T-helper 1 cell treated with Interleukin-12 subunit alpha and Interleukin-12 subunit beta and Interleukin-4 antibody, amounts not matched to agents 30 μg/mL and 1 μg/mL, for 36 hours (primary cell): ENCODE measurements around the gene AFG1L.

ENCODE experiments used
- H3K27ac Mint-ChIP-seq: one replicate; pipeline ENCODE4 v1.8.0; 2021; ENCODE audit warnings: mild to moderate bottlenecking, mixed read lengths
- H3K27me3 Mint-ChIP-seq: one replicate; pipeline ENCODE4 v1.8.0; 2021; ENCODE audit warnings: low read depth, mixed read lengths
- H3K36me3 Mint-ChIP-seq: one replicate; pipeline ENCODE4 v1.8.0; 2021; ENCODE audit warnings: low read depth, mixed read lengths
- H3K4me1 Mint-ChIP-seq: one replicate; pipeline ENCODE4 v1.8.0; 2021; ENCODE audit warnings: low read depth, mixed read lengths
- H3K4me3 Mint-ChIP-seq: one replicate; pipeline ENCODE4 v1.8.0; 2021; ENCODE audit warnings: mild to moderate bottlenecking, moderate library complexity, mixed read lengths
- H3K9me3 Mint-ChIP-seq: one replicate; pipeline ENCODE4 v1.8.0; 2021; ENCODE audit warnings: mixed read lengths

Gene AFG1L

DNA sequence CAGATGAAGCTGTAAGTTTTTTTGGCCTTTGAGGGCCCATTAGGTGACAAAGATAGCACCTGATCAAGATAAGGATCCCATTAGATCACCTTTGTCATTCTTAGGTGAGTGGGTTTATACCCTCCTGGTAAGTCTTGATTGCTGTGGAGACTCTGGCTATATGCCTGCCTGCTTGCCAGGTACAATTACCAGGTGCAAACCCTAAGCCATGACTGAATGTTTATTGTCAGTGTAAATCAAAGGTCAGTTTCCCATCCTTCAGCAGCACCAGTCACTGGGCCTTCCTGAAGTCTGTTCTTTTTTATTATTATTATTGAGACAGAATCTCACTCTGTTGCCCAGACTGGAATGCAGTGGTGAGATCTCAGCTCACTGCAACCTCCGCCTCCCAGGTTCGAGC, 159.5 kb downstream of the AFG1L start:
- Mint-ChIP-seq H3K4me3 (no peak overlapping the region), H3K27ac (no peak overlapping the region), H3K36me3 (no peaks in the 10 kb centered on the region), H3K4me1 (no peaks in the 10 kb centered on the region), H3K27me3 (peaks cover 50% of the 10 kb centered on the region), H3K9me3 (no peaks in the 10 kb centered on the region)

DNA sequence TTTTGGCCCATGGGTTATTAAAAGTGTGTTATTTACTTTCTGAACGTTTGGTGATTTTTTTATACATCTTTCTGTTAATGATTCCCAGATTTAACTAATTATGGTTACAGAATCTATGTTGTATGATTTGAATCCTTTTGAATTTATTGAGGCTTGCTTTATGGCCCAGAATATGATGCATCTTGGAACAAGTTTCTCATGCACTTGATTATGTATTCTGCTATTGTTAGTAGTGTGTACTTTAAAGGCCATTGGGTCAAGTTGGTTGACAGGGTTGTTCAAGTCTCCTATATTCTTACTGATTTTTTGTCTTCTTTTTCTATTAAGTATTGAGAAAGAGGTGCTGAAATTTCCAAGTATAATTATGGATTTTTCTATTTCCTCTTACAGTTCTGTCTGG, 160.8 kb downstream of the AFG1L start:
- H3K36me3 Mint-ChIP-seq = no peaks in the 10 kb centered on the region

DNA sequence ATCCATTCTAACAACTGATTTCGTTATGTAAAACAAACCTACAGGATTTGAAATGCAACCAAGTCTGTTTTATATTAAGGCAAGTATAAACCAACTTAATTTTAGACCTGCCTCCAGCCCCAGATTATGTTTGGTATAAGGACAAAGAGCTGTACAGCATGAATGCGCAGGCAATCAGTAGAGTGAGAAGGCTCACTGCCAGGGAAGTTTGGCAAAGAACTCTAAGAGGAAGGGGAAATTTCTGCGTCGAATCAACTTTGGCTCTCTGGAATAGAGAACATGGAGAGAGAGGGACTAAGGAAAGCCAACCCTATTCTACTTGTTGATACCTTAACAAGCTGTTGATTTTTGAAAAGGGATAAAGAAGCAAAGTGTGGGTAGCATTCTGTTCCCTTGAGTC, 168.9 kb downstream of the AFG1L start:
- Mint-ChIP-seq H3K9me3 (no peaks in the 10 kb centered on the region), H3K4me3 (no peak overlapping the region), H3K4me1 (no peaks in the 10 kb centered on the region), H3K27ac (no peak overlapping the region), H3K27me3 (peaks cover 45% of the 10 kb centered on the region), H3K36me3 (no peaks in the 10 kb centered on the region)

More for the DNA sequence above, 160.8 kb downstream of the AFG1L start:
- no peaks in the 10 kb centered on the region for H3K9me3 Mint-ChIP-seq
- H3K27ac Mint-ChIP-seq = no peak overlapping the region
- H3K4me1 Mint-ChIP-seq = no peaks in the 10 kb centered on the region
- H3K27me3 Mint-ChIP-seq = peaks cover 55% of the 10 kb centered on the region
- H3K4me3 Mint-ChIP-seq = no peak overlapping the region

DNA sequence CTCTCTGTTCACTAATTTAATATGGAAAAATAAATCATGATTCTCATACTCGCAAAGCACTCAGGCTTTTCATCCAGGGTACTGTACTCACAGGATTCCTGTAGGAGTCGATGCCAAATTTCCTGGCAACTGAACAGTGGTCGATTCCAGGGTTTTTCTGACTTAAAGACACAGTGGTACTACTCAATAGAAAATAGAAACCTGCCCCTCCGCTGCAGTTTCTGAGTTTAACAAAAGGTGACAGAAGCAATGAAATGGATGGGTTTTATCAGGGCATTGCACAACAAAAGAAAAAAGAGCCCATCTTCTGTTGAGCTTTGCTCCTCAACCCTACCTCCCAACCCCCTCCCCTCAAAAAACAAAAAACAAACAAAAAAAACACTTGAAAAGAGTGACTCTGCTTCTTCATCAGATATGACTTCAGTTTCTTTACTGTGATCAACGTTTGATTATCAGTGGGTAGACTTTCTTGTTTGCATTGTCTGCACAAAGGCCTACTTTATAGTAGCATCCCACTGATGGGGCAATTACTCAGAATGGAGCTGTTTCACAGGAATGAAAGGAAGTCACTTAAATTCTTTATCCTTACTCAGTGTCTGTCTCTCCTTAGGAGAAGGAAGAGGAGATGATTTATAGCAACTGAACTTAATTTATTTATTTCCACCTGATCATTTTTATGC, 169.7 kb downstream of the AFG1L start:
- Mint-ChIP-seq H3K27ac (no peak overlapping the region), H3K4me1 (no peaks in the 10 kb centered on the region), H3K36me3 (no peaks in the 10 kb centered on the region), H3K27me3 (peaks cover 44% of the 10 kb centered on the region), H3K9me3 (no peaks in the 10 kb centered on the region), H3K4me3 (no peak overlapping the region)

DNA sequence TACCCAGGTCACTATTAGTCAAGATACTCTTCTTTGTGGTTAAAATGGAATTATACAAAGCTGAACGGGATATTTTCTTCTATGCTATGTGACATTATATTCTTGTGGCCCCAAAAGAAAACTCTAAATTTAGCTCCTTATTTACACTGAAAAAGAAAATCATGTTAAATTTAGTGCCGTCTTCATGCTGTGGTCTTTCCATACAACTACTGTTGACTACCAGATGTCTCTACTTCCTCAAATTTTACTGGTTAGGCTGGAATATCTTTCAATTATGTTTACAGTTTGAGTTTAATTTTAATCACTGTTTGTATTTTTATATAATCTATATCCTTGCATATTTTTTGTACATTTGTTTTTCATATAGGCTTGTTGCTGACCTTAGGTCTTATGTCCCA, 170.2 kb downstream of the AFG1L start:
- H3K27ac Mint-ChIP-seq = no peak overlapping the region
- no peaks in the 10 kb centered on the region for H3K9me3 Mint-ChIP-seq
- no peak overlapping the region for H3K4me3 Mint-ChIP-seq
- no peaks in the 10 kb centered on the region for H3K36me3 Mint-ChIP-seq
- no peaks in the 10 kb centered on the region for H3K4me1 Mint-ChIP-seq
- peaks cover 46% of the 10 kb centered on the region for H3K27me3 Mint-ChIP-seq

DNA sequence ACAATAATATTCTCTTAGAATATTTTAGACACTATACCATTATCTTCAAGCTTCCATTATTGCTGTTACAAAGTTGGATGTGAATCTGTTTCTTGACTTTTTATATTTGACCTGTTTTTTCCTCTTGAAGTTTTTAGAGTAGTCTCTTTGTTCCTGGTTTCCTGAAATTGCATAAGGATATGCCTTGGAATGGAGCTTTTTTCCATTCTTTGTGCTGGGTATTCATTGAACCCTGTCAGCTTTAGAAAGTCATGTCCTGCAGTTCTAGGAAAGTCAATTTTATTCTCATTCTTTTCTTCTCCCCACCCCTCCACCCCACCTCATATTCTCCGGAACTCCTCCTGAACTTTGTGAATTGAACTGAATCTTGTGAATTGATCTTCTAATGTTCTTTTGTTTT, 173.5 kb downstream of the AFG1L start:
- Mint-ChIP-seq H3K27me3 (peaks cover 53% of the 10 kb centered on the region), H3K27ac (no peak overlapping the region), H3K4me1 (no peaks in the 10 kb centered on the region), H3K36me3 (no peaks in the 10 kb centered on the region), H3K4me3 (no peak overlapping the region), H3K9me3 (no peaks in the 10 kb centered on the region)

DNA sequence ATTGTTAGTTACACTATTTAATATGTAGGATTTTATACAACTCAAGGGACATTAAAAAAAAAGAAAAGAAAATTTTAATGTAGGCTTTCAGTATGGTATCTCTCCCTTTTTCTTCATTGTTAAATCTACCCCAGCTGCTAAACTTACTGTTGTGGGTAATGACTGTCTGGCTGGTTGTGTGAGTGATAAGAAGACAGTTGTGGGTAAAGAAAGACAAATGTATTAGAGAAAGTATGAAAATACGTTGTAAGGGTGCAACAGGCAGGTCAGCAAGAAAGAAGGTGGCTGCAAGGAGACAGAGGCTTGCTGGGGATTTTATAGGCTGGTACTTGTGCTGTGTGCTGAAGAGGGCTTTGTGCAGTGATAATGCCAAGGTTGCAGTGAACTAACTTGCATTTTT, 174.5 kb downstream of the AFG1L start:
- Mint-ChIP-seq H3K9me3 (no peaks in the 10 kb centered on the region), H3K27me3 (peaks cover 48% of the 10 kb centered on the region), H3K36me3 (no peaks in the 10 kb centered on the region), H3K27ac (no peak overlapping the region), H3K4me1 (no peaks in the 10 kb centered on the region), H3K4me3 (no peak overlapping the region)

DNA sequence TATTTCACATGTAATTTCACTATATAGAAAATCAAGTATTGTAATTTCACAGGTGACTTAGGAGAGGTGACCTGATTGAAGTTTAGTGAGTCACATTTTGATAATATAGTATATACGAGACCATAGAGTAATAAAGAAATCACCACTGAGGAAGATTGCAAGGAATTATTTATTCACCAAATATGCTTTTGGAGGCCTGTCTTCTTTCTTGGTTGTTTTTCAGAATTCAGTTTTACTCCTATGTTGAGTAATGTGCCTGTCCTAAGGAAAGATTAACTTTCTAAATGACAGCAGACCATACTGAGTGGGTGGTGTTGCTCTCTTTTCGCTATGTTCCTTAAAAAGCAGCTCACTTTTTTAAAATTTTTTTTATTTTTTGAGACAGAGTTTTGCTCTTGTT, 178.3 kb downstream of the AFG1L start:
- H3K9me3 Mint-ChIP-seq = no peaks in the 10 kb centered on the region
- no peaks in the 10 kb centered on the region for H3K36me3 Mint-ChIP-seq
- H3K27ac Mint-ChIP-seq = no peak overlapping the region
- H3K4me1 Mint-ChIP-seq = no peaks in the 10 kb centered on the region
- H3K4me3 Mint-ChIP-seq = no peak overlapping the region
- H3K27me3 Mint-ChIP-seq = peaks cover 40% of the 10 kb centered on the region

DNA sequence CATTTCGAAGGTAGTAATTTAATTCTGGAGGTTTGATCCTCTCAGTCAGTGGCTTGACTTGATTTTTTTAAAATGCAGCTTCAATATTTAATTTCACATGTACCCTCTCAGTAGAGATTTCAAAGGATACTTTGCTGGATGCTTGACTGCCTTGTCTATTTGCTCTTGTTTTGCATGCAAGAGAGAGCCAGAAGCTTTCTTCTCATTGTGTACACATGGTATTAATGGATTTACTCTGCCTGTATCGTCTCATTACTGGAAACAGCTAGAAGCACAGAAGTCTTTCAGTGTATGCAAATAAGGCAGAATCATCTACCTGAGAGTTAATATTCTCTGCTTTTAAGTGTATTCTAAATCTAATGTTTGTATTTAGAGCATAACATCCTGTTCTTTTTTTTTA, 181.5 kb downstream of the AFG1L start:
- H3K4me1 Mint-ChIP-seq = no peaks in the 10 kb centered on the region
- no peak overlapping the region for H3K27ac Mint-ChIP-seq
- H3K4me3 Mint-ChIP-seq = no peak overlapping the region
- H3K9me3 Mint-ChIP-seq = no peaks in the 10 kb centered on the region
- H3K27me3 Mint-ChIP-seq = peaks cover 12% of the 10 kb centered on the region
- no peaks in the 10 kb centered on the region for H3K36me3 Mint-ChIP-seq

DNA sequence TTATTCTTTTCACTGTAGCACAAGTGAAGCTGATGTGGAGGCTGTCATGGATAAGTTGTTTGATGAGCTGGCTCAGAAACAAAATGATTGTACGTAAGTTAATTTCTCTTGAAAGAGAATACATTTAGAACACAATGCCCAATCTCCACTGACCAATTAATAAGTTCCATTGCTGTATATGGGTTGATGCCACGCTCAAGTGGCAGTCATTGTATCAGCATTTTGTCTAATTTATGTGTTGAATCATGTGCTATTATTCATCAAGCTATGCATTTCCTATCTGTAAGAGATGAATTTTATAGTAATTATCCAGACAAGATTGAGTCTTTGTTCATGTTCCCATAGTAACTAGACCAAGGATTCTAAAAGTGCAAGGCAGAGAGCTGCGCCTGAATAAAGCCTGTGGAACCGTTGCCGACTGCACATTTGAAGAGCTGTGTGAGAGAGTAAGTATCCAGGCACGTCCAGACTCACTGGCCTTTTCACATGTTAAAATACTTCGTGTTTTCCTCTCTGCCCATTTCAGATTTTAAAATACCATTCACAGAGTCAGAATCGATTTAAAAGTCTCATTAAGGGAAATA, 182.1 kb downstream of the AFG1L start:
- H3K4me1 Mint-ChIP-seq = no peaks in the 10 kb centered on the region
- no peaks in the 10 kb centered on the region for H3K36me3 Mint-ChIP-seq
- peaks cover 7% of the 10 kb centered on the region for H3K27me3 Mint-ChIP-seq
- no peaks in the 10 kb centered on the region for H3K9me3 Mint-ChIP-seq
- no peak overlapping the region for H3K27ac Mint-ChIP-seq
- no peak overlapping the region for H3K4me3 Mint-ChIP-seq

DNA sequence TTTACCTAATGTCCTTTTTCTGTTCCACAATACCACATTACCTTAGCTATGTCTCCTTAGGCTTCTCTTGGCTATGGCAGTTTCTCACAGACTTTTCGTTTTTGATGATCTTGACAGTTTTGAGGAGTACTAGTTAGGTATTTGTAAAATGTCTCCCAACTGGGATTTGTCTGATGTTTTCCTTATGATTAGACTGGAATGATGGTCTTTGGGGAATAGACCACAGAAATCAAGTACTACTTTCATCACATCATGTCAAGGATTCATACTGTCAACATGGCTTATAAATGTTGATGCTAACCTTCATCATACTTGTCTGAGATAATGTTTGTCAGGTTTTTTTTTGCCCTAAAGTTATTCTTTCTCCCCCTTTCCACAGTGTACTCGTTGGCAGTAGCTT, 187.7 kb downstream of the AFG1L start:
- Mint-ChIP-seq H3K27ac (no peak overlapping the region), H3K27me3 (peaks cover 5% of the 10 kb centered on the region), H3K36me3 (no peaks in the 10 kb centered on the region), H3K4me3 (no peak overlapping the region), H3K9me3 (peaks cover 6% of the 10 kb centered on the region), H3K4me1 (no peaks in the 10 kb centered on the region)

DNA sequence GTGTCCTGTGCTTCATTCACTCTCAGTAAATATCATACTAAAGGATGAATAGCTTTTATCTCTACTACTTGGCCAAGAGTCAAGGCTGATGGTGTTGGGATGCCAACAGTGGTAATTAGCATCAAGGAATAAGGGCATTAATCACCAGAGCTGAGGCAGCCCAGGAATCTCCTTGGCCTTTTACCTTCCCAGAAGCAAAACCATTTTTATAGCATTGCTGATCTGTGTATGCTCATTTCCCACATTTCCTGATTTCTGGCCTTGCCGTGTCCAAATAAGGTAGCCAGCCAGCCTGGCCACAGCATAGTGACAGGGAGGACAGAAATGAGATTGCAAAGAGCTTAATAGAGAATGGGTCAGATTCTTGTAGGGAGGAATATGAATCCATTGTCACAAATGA, 189.2 kb downstream of the AFG1L start:
- H3K9me3 Mint-ChIP-seq = peaks cover 6% of the 10 kb centered on the region
- H3K4me1 Mint-ChIP-seq = no peaks in the 10 kb centered on the region
- peaks cover 9% of the 10 kb centered on the region for H3K27me3 Mint-ChIP-seq
- H3K4me3 Mint-ChIP-seq = no peak overlapping the region
- H3K27ac Mint-ChIP-seq = no peak overlapping the region
- H3K36me3 Mint-ChIP-seq = no peaks in the 10 kb centered on the region

DNA sequence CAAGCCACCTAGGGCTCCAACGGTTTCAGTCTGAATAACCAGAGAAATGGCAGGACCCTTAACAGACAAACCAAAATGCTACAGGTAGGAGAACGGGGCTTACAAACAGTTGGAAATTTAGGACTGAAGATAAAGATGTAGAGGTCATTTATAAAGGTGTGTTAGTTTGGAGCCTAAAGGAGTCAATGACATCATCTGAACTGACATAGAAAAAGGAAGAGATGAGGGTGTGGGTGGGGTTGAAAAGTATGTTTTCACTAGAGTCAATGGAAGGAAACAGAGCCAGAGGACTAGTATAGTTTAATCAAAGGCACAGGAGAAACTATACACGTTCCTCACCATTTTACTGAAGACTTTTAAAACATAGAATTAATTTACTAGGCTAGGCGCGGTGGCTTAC, 194.8 kb downstream of the AFG1L start:
- no peak overlapping the region for H3K4me3 Mint-ChIP-seq
- no peak overlapping the region for H3K27ac Mint-ChIP-seq
- H3K9me3 Mint-ChIP-seq = no peaks in the 10 kb centered on the region
- no peaks in the 10 kb centered on the region for H3K4me1 Mint-ChIP-seq
- no peaks in the 10 kb centered on the region for H3K36me3 Mint-ChIP-seq
- peaks cover 8% of the 10 kb centered on the region for H3K27me3 Mint-ChIP-seq

DNA sequence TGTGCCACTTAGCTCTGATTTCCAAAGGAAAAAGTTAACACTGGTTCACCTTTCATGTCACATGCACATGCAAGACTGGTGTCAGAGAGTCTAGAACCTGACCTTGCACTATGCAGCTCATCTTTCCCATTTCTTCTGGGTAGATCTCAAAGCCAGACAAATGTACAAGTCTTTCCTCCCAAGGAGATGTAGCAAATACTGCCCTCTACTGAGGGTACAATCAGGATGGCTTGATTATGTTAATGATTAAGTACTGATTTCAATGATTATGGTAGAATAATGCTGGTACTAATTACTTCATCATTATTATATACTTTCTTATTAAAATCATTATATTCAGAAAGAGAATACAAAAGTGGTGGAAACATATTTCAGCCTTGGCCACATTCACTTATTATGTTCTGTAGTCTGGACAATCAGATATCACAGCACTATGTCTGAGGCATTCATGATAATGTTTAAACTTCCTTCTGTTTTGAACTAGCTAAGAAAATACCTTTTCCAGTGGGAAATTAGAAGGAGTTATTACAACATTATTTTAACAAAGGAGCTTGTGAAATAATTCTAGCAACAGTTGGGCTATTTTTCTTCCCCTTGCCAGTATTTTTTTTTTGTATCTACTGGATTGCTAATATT, 197.4 kb downstream of the AFG1L start:
- Mint-ChIP-seq H3K9me3 (no peaks in the 10 kb centered on the region), H3K27ac (no peak overlapping the region), H3K27me3 (peaks cover 18% of the 10 kb centered on the region), H3K4me1 (no peaks in the 10 kb centered on the region), H3K4me3 (no peak overlapping the region), H3K36me3 (no peaks in the 10 kb centered on the region)

DNA sequence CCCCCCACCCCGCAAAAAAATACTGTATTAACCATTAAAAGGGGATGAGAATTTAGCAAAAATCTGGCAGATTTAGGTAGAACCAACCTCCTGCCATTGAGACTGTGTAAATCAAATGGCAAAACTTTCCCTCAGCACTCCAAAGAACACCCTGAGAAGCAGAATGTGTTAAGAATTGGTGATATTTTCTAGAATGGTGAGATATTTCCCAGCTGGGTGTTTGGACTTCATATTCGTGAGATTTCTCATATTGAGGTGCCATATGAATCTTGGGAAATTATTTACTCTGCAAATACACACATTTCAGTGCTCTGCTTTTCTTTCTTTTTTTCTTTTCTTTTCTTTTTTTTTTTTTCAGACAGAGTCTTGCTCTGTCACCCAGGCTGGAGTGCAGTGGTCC, 199.6 kb downstream of the AFG1L start:
- Mint-ChIP-seq H3K27ac (no peak overlapping the region), H3K4me1 (no peaks in the 10 kb centered on the region), H3K27me3 (peaks cover 15% of the 10 kb centered on the region), H3K4me3 (no peak overlapping the region), H3K36me3 (no peaks in the 10 kb centered on the region), H3K9me3 (no peaks in the 10 kb centered on the region)
